HepG2 (cell line): Measurements from ENCODE around the gene SLC17A9. TPM values are rescaled to one million over a fixed set of nuclear protein-coding genes. Genes with fewer than 3 reads are reported as not detected.
A peak's percentile ranks its signal among the peaks of the same experiment; 100 is the strongest.

Source experiments
- AHR ChIP-seq: IDR thresholded peaks from 2 replicates; pipeline ENCODE4 v1.6.1; 2018; ENCODE audit warnings: missing genetic modification reagents, missing compliant biosample characterization
- BRD4 ChIP-seq: sonication (generic); formaldehyde crosslinking; IDR thresholded peaks from 2 replicates; pipeline ENCODE4 v1.4.0; 2020; ENCODE audit warnings: missing genetic modification reagents
- CENPT ChIP-seq: sonication (generic); formaldehyde crosslinking; IDR thresholded peaks from 2 replicates; pipeline ENCODE4 v1.8.0; 2022; ENCODE audit warnings: low read depth, mild to moderate bottlenecking, moderate library complexity, missing genetic modification reagents
- HOXA7 ChIP-seq: sonication (generic); formaldehyde crosslinking; IDR thresholded peaks from 2 replicates; pipeline ENCODE4 v1.8.1; 2022; ENCODE audit warnings: mild to moderate bottlenecking, missing genetic modification reagents, moderate library complexity
- NRL ChIP-seq: sonication (generic); formaldehyde crosslinking; IDR thresholded peaks from 2 replicates; pipeline ENCODE4 v1.5.0; 2020; ENCODE audit warnings: missing genetic modification reagents, mild to moderate bottlenecking, moderate library complexity, borderline replicate concordance
- SKIL ChIP-seq: sonication (generic); formaldehyde crosslinking; IDR thresholded peaks from 2 replicates; pipeline ENCODE4 v1.8.0; 2022; ENCODE audit warnings: missing genetic modification reagents, mild to moderate bottlenecking, moderate library complexity, borderline replicate concordance
- SNAPC4 ChIP-seq: sonication (generic); formaldehyde crosslinking; IDR thresholded peaks from 2 replicates; pipeline ENCODE4 v1.4.0; 2020; ENCODE audit warnings: mild to moderate bottlenecking, missing genetic modification reagents
- SSRP1 ChIP-seq: IDR thresholded peaks from 2 replicates; pipeline ENCODE4 v1.6.1; 2016; ENCODE audit warnings: control low read depth
- TARDBP ChIP-seq: sonication (generic); formaldehyde crosslinking; IDR thresholded peaks from 2 replicates; pipeline ENCODE4 v1.8.0; 2022; ENCODE audit warnings: mild to moderate bottlenecking, missing genetic modification reagents
- YY1 ChIP-seq: IDR thresholded peaks from 2 replicates; pipeline ENCODE4 v1.6.1; 2011; ENCODE audit warnings: low read length, low read depth, moderate library complexity, mild to moderate bottlenecking; ENCODE audit not compliant: insufficient read depth, insufficient replicate concordance
- ZBTB38 ChIP-seq: sonication (generic); formaldehyde crosslinking; IDR thresholded peaks from 2 replicates; pipeline ENCODE4 v1.5.1; 2020; ENCODE audit warnings: mild to moderate bottlenecking, missing genetic modification reagents
- polyA plus RNA-seq, 8 experiments: library from polyadenylated mRNA; depleted of rRNA in 3 of 8; stranded (reverse) in 7 of 8; unstranded in 1 of 8; fragments of >200 nt; fragmentation: Illumina TruSeq in 4 of 8; extraction: Trizol in 4 of 8; gene quantifications; 2 replicates each; pipeline versions ENCODE4 v1.2.1 to v1.2.3, GENCODE V29; 2011 to 2016; ENCODE audit warnings: low read depth in 4 of 8, missing spikeins in 1 of 8, mixed read lengths in 1 of 8; ENCODE audit not compliant: insufficient read depth in 1 of 8
- total RNA-seq, 5 experiments: library from RNA; depleted of rRNA; stranded (reverse); fragments of >200 nt; fragmentation: Illumina TruSeq; extraction: Trizol; gene quantifications; 2 replicates each; pipeline ENCODE4 v1.2.3, GENCODE V29; 2016; ENCODE audit warnings: low read depth in 1 of 5
- TF ChIP-seq, protein P1 (sequence below): sonication (generic); formaldehyde crosslinking; IDR thresholded peaks from 2 replicates; pipeline ENCODE4 v1.4.0; 2020; ENCODE audit warnings: low read depth, mild to moderate bottlenecking, missing genetic modification reagents
- TF ChIP-seq, protein P2 (sequence below): sonication (generic); formaldehyde crosslinking; IDR thresholded peaks from 2 replicates; pipeline ENCODE4 v1.5.0; 2020; ENCODE audit warnings: missing genetic modification reagents, mild to moderate bottlenecking, borderline replicate concordance
- TF ChIP-seq, protein P3 (sequence below): sonication (generic); formaldehyde crosslinking; IDR thresholded peaks from 2 replicates; pipeline ENCODE4 v1.4.0; 2020; ENCODE audit warnings: missing genetic modification reagents
- TF ChIP-seq, protein P4 (sequence below): IDR thresholded peaks from 2 replicates; pipeline ENCODE4 v1.6.1; 2016; ENCODE audit warnings: missing genetic modification reagents, missing compliant biosample characterization

The SLC17A9 gene
- total and polyA plus RNA-seq, 2 of the 13 experiments (the other 11 are each of a cell fraction or from before 2014, with no cell fraction given) = 110 to 191 TPM

- TF ChIP-seq SNAPC4 (CRISPR knock-in tag) = no peak
- TF ChIP-seq HOXA7 (CRISPR knock-in tag) = 0 out of 2 replicates have a peak, but pooled peaks have one; percentile 33
- peak; percentile 27; the same call in 1 of the 2 replicates for TF ChIP-seq SSRP1
- TF ChIP-seq AHR = 0 out of 2 replicates have a peak, but pooled peaks have one; percentile 42
- peak; percentile 46; the same call in 1 of the 2 replicates for TF ChIP-seq SKIL (CRISPR knock-in tag)
- 0 out of 2 replicates have a peak, but pooled peaks have one; percentile 39 for TF ChIP-seq CENPT (CRISPR knock-in tag)
- TF ChIP-seq, protein P1, sequence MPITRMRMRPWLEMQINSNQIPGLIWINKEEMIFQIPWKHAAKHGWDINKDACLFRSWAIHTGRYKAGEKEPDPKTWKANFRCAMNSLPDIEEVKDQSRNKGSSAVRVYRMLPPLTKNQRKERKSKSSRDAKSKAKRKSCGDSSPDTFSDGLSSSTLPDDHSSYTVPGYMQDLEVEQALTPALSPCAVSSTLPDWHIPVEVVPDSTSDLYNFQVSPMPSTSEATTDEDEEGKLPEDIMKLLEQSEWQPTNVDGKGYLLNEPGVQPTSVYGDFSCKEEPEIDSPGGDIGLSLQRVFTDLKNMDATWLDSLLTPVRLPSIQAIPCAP = no peak
- TF ChIP-seq BRD4 (CRISPR knock-in tag) = no peak
- TF ChIP-seq, protein P2, sequence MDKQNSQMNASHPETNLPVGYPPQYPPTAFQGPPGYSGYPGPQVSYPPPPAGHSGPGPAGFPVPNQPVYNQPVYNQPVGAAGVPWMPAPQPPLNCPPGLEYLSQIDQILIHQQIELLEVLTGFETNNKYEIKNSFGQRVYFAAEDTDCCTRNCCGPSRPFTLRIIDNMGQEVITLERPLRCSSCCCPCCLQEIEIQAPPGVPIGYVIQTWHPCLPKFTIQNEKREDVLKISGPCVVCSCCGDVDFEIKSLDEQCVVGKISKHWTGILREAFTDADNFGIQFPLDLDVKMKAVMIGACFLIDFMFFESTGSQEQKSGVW (CRISPR knock-in tag) = no peak
- no peak for TF ChIP-seq YY1
- no peak for TF ChIP-seq ZBTB38 (CRISPR knock-in tag)
- TF ChIP-seq TARDBP = peak; percentile 100
- TF ChIP-seq, protein P3, sequence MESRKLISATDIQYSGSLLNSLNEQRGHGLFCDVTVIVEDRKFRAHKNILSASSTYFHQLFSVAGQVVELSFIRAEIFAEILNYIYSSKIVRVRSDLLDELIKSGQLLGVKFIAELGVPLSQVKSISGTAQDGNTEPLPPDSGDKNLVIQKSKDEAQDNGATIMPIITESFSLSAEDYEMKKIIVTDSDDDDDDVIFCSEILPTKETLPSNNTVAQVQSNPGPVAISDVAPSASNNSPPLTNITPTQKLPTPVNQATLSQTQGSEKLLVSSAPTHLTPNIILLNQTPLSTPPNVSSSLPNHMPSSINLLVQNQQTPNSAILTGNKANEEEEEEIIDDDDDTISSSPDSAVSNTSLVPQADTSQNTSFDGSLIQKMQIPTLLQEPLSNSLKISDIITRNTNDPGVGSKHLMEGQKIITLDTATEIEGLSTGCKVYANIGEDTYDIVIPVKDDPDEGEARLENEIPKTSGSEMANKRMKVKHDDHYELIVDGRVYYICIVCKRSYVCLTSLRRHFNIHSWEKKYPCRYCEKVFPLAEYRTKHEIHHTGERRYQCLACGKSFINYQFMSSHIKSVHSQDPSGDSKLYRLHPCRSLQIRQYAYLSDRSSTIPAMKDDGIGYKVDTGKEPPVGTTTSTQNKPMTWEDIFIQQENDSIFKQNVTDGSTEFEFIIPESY = peak; percentile 23; the same call in 1 of the 2 replicates
- TF ChIP-seq NRL (CRISPR knock-in tag) = peak; percentile 40; the same call in 1 of the 2 replicates
- TF ChIP-seq, protein P4, sequence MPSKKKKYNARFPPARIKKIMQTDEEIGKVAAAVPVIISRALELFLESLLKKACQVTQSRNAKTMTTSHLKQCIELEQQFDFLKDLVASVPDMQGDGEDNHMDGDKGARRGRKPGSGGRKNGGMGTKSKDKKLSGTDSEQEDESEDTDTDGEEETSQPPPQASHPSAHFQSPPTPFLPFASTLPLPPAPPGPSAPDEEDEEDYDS (CRISPR knock-in tag) = no peak
Observed at GRCh38 chr20:62957136-62958117, 4.9 kb downstream of the SLC17A9 start (continued).
